NCI-H2196 treated with DMSO at 0.1 percent for 48 hours (cell line): Measurements from ENCODE around the gene RAB27B.
"Not testable (repeated sequence)": the region's sequence is repeated elsewhere in the genome, so short reads cannot be mapped to it uniquely, and the experiment has no call there.

Experiments
- DNase-seq: peaks from one replicate; lab custom pipeline; 2025; ENCODE audit not compliant: unreplicated experiment; lab: John Stamatoyannopoulos, UW

Gene RAB27B

GRCh38 chr18:54813977-54814565 is 14.2 kb upstream of the RAB27B start:
- no peak for DNase-seq

GRCh38 chr18:54815086-54815485 is 13.2 kb upstream of the RAB27B start:
- no peak for DNase-seq

GRCh38 chr18:54820785-54821275 is 7.4 kb upstream of the RAB27B start:
- not testable (repeated sequence) for DNase-seq

- DNase-seq, result no peak
Measured at GRCh38 chr18:54822872-54823845, 5.1 kb upstream of the RAB27B start.

GRCh38 chr18:54824761-54825160 is 3.5 kb upstream of the RAB27B start:
- no peak for DNase-seq

- no peak for DNase-seq
Measured at GRCh38 chr18:54825601-54826344, 2.5 kb upstream of the RAB27B start.

- DNase-seq, result no peak
Measured at GRCh38 chr18:54828986-54829385, 709 bp downstream of the RAB27B start.

GRCh38 chr18:54829856-54830255 is 1.6 kb downstream of the RAB27B start:
- no peak for DNase-seq

GRCh38 chr18:54830260-54830659 is 2.0 kb downstream of the RAB27B start:
- no peak for DNase-seq

GRCh38 chr18:54830866-54831265 is 2.6 kb downstream of the RAB27B start:
- no peak for DNase-seq

- DNase-seq, result no peak
Measured at GRCh38 chr18:54835944-54836343, 7.7 kb downstream of the RAB27B start.

- no peak for DNase-seq
Measured at GRCh38 chr18:54843314-54843713, 15.0 kb downstream of the RAB27B start.

- no peak for DNase-seq
Measured at GRCh38 chr18:54845787-54846186, 17.5 kb downstream of the RAB27B start.

GRCh38 chr18:54848121-54848520 is 19.8 kb downstream of the RAB27B start:
- no peak for DNase-seq

GRCh38 chr18:54849683-54850082 is 21.4 kb downstream of the RAB27B start:
- DNase-seq, result no peak

- DNase-seq, result no peak
Measured at GRCh38 chr18:54850598-54850997, 22.3 kb downstream of the RAB27B start.

GRCh38 chr18:54852780-54853675 is 24.8 kb downstream of the RAB27B start:
- DNase-seq, result no peak

GRCh38 chr18:54855050-54855449 is 26.8 kb downstream of the RAB27B start:
- DNase-seq, result not testable (repeated sequence)

GRCh38 chr18:54856105-54856646 is 27.9 kb downstream of the RAB27B start:
- no peak for DNase-seq

- DNase-seq, result no peak
Measured at GRCh38 chr18:54857499-54857898, 29.2 kb downstream of the RAB27B start.
